GM12872 (cell line): ENCODE results near the gene OR14C36.

ENCODE experiments used
- TF ChIP-seq, protein P1 (sequence below): IDR thresholded peaks from 3 replicates; pipeline ENCODE4 v1.5.1; 2011; ENCODE audit warnings: low read depth, mild to moderate bottlenecking, low read length, moderate library complexity; ENCODE audit not compliant: insufficient read depth

OR14C36 gene

DNA sequence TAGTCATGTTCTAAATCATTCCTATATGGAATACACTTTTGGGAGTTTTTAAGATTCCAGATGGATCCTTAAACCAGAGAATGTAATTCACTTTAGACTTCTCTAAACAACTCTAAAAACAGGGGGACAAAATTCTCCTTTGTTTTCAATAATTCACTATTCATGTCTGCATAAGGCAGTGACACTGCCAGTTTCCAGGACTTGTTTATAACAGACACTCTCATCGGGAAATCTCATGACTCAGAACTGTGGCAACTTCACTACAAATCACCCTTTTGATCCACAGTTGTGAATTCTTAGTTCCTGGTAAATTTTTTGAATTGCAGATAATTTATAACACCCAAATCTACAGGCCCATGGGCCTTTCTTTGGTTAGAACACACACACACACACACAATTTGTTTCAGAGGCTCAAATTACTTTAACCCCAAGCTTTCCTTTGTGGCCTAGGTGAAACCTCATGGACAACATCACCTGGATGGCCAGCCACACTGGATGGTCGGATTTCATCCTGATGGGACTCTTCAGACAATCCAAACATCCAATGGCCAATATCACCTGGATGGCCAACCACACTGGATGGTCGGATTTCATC, 12.6 kb downstream of the OR14C36 start, which contains the start of gene OR2T4:
Gene OR2T4 (plus strand): TSS at position 545 of the 595 bp plus-strand sequence. CDS start 0 bp downstream, at position 545.
- TF ChIP-seq, protein P1, sequence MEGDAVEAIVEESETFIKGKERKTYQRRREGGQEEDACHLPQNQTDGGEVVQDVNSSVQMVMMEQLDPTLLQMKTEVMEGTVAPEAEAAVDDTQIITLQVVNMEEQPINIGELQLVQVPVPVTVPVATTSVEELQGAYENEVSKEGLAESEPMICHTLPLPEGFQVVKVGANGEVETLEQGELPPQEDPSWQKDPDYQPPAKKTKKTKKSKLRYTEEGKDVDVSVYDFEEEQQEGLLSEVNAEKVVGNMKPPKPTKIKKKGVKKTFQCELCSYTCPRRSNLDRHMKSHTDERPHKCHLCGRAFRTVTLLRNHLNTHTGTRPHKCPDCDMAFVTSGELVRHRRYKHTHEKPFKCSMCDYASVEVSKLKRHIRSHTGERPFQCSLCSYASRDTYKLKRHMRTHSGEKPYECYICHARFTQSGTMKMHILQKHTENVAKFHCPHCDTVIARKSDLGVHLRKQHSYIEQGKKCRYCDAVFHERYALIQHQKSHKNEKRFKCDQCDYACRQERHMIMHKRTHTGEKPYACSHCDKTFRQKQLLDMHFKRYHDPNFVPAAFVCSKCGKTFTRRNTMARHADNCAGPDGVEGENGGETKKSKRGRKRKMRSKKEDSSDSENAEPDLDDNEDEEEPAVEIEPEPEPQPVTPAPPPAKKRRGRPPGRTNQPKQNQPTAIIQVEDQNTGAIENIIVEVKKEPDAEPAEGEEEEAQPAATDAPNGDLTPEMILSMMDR: no peak

DNA sequence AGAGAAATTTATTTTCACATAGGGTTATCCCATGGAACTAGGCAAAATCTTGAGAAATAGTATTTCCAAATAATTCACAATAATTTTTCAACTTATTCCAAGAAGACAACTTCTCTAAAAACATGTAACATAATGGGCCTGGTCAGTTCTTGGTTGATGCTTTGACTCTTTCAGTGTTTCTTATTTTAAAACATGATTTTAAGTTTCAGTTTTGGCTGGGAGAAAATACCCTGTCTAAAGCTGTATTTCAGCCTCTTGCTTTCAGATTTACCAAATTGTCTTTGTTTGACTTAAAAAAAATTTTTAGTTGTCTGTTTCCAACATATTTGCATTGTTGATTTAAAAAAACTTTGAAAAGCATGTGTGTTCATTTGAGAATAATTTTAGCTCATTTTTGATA, 18.0 kb downstream of the OR14C36 start:
- TF ChIP-seq, protein P1: no peak

DNA sequence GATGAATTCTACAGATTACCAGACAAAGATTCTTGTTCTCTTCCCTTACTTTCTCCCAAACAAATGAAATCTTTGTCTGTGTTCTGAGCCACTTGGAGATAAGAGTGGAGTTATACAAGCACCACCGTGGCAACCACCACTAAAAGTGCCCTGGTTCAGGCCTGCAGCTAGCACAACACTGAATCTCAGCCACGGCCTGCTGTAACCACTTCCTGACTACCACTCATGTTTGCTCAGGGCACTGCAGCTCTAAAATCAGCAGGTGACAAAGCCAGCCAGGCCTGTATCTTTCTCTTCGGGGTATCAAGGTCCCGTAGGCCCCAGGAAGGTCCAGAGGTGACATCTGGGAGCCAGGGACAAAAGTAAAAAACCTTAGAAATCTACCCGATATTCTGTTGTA, 23.8 kb downstream of the OR14C36 start:
- TF ChIP-seq, protein P1: no peak

DNA sequence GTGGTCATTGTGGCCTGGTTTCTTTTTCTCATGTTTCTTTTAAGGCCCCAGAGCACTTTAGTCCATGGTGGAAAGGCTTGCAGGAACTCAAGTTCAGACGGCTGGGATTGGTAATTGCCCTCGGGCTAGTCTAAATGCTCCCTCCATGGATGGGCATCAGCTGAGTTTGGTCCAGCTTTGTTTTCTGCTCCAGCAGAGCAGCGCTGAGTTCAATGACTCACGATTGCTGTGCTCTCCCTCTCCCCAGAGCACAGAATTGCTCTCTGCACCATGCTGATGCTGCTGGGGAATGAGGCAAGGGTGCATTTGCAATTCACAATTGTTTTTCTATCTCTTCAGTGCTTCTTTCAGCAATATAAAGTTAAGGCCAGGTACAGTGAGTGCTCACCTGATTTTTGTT, 25.2 kb downstream of the OR14C36 start:
- TF ChIP-seq, protein P1: no peak

DNA sequence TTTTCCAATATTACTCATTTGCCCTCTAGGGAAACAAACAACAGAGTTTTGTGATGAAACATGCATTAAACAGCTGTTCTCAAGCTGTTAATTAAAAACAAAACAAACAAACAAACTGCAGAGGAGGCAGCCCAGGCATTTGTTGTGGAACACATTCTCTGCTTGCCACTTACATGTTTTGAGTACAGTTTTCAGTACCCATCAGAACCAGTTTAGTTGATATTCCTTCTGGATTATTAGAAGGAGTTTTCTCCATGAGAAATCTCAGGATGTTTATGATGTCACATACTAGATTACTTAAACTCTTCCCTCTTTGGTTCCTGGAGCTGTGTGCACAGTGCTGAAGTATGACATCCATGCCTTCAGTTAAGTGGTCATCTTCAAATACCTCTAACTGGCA, 26.9 kb downstream of the OR14C36 start, which contains the start of gene OR2T6:
Gene OR2T6 (plus strand): TSS at position 301 of the 400 bp plus-strand sequence. CDS start 11,863 bp downstream, outside the sequence.
- TF ChIP-seq, protein P1: no peak

DNA sequence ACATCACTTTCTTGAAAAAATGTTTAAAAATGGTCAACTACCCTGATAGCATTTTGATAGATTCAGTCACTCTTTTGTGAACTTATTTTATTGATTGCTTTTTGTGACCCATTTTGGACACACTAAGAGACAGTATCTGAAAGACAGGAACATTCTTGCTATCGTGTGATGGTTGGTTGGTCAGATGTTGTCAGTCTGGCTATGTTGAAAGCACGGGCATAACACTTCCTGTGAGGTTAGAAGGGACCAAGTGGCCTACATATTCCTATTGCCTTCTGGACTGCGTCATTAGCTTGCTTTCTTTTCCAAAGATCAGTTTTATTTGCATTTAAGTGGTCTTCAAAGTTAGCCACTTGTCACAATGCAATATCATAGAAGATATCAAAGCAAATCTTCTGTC, 28.3 kb downstream of the OR14C36 start:
- TF ChIP-seq, protein P1: no peak

DNA sequence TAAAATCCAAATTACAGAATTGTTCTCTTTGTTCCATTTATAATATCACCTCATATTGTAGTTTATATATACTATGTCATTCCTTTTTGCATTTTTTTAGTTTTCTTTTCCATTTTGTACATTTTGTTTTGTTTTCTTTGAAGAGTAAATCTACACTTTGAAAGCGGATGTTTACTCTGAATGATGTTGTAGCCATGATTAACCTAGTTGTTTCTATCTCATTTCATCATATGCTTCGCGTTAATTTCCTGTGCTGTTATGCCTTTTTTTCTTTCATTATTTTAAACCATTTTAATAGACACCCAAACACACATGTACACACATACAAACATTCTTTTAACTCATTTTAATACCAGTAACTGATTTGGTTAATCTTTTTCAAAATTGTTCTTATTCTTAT, 32.3 kb downstream of the OR14C36 start:
- TF ChIP-seq, protein P1: no peak
